HEK293 (cell line): Measurements from ENCODE around the gene MRM1.

ENCODE experiments used
- HOXA7 ChIP-seq: sonication (generic); formaldehyde crosslinking; IDR thresholded peaks from 2 replicates; pipeline ENCODE4 v1.8.1; 2022; ENCODE audit warnings: missing genetic modification reagents, borderline replicate concordance
- ZNF510 ChIP-seq: fragments of 450-650 bp; formaldehyde crosslinking; IDR thresholded peaks from 2 replicates; pipeline ENCODE4 v1.5.1; 2018; ENCODE audit warnings: mild to moderate bottlenecking, missing genetic modification characterization, missing biosample characterization; ENCODE audit not compliant: insufficient replicate concordance
- ZNF658 ChIP-seq: fragments of 450-650 bp; formaldehyde crosslinking; IDR thresholded peaks from 2 replicates; pipeline ENCODE4; 2016; ENCODE audit warnings: missing biosample characterization, missing genetic modification characterization
- TF ChIP-seq, protein P1 (sequence below): fragments of 450-650 bp; formaldehyde crosslinking; IDR thresholded peaks from 2 replicates; pipeline ENCODE4 v1.5.1; 2016; ENCODE audit warnings: missing biosample characterization, missing genetic modification characterization

- TF ChIP-seq HOXA7 (CRISPR knock-in tag), result no peak
- TF ChIP-seq, protein P1, sequence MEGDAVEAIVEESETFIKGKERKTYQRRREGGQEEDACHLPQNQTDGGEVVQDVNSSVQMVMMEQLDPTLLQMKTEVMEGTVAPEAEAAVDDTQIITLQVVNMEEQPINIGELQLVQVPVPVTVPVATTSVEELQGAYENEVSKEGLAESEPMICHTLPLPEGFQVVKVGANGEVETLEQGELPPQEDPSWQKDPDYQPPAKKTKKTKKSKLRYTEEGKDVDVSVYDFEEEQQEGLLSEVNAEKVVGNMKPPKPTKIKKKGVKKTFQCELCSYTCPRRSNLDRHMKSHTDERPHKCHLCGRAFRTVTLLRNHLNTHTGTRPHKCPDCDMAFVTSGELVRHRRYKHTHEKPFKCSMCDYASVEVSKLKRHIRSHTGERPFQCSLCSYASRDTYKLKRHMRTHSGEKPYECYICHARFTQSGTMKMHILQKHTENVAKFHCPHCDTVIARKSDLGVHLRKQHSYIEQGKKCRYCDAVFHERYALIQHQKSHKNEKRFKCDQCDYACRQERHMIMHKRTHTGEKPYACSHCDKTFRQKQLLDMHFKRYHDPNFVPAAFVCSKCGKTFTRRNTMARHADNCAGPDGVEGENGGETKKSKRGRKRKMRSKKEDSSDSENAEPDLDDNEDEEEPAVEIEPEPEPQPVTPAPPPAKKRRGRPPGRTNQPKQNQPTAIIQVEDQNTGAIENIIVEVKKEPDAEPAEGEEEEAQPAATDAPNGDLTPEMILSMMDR, result no peak
- TF ChIP-seq ZNF658, result no peak
- no peak for TF ChIP-seq ZNF510 (tag by site-specific recombination)
Measured at GRCh38 chr17:36627101-36627500, 25.7 kb downstream of the MRM1 start.
